G401.6 (cell line): ENCODE measurements around the gene TNNI3K.

ENCODE experiments used
- FAIRE-seq: peaks from 2 replicates; lab custom pipeline; 2012; peaks lifted over from hg19 to GRCh38; lab: Jason Lieb, UNC

The TNNI3K gene

DNA sequence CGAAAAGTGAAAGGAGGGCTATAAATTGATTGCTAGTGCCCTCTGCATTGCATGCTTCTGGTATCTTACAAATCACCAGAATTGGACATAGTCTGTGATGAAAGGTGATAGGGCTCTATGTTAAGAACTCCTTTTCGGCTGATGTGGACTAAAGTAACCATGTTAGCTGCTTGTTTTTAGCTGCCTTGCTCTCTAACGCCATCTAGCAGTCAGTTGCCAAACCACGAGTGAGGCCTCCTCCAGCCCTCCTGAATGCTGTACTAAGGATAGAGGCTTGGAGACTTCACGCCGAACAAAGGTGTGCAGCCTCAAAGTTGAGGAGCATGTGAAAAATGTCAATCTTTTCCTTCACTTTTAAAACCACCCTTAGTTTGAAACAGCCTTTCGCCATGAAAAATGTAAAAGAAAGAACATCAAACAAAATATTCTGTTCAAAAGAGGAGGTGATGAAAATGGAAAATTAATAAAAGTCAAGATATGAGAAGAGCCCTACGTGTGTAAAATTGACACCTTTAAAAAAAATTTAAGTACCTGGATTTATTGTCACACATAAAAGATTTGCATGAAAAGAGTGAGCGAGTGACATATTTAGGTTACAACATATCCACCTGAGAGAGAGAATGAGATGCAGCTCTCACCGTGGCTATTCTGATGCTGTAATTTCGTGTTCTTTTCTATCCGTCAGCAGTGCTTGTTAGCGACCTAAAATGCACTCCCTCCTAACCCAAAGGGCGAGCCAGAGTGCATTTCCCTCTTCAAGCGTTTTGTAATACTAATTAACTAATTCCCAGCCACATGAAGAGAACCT is 269.1 kb downstream of the TNNI3K start:
- FAIRE-seq, result peak; percentile 58

DNA sequence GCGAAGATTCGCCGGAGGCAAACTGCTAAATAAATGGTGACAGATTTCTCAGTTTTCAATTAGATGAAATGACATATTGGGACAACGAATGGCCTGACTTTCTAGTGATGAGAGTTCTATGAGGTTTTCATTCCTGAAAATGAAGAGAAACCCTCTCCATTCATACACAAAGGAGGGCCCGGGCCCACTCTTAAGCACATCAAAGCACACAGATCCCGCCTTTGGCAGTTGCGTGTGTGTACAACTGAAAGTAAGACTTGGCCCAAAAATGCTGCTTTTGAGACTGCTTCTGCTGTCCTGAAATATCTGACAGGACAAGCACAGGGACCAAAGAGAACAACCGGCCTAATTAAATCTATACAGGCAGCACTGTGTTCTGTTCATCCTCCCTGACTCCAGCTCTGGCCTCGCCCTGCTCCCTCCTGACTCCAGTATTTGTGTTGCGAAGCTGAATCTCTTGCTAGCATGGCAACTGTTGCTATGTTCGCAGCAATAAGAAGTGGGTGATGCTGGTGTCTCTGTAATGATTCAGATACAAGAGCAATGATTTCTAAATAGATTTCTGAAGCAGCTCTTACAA is 269.8 kb downstream of the TNNI3K start:
- no peak for FAIRE-seq

DNA sequence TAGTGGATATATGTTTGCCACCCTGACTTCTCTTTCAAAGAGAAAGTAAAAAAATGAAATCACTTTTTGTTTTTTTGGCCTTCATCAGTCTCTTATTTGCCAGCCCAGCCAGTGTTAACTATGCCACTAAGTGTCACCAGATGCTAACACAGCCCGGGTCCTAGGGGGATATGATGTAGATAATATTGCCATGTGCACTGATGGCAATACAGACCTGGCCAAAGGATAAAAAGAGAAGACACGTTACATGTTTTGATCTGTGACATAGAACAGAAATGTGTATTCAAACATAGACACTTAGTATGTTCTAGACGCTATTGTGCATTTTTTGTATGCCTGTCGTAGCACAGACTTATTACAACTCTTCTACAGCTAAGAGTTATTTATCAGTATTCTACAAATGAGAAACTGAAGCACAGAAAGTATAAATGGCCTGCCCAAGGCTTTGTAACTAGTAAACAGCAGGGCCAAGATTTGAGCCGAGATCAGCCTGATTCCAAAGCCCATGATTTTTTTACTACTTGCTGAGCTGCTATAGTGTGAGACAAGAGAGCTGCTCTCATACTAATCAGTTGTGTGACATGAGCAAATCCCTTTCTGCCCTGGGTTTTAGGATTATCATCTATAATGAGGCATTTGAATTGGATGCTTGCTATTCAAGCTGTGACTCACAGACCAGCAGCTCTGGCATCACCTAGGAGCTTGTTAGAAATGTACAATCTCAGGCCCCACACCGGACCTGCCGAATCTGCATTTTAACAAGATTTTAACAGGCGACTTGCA is 270.9 kb downstream of the TNNI3K start:
- FAIRE-seq, result no peak

DNA sequence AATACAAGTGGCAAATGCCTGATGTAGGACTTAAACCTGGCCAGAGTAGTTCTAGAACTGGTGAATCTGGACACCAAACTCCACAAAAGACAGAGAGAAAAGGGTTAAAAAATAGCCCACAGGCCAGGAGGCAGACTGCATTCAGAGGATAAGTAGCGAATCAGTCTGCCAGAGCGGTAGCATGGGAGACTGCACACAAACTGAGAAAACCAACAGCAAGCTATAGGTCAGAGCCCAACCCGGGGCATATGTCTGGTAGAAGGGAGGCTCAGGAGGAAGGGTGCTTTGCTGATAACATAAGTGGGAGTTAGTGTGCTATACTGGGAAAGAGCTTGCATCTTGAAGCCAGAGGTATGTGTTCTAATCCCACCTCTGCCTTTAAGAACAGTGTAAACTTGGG is 273.3 kb downstream of the TNNI3K start:
- no peak for FAIRE-seq

DNA sequence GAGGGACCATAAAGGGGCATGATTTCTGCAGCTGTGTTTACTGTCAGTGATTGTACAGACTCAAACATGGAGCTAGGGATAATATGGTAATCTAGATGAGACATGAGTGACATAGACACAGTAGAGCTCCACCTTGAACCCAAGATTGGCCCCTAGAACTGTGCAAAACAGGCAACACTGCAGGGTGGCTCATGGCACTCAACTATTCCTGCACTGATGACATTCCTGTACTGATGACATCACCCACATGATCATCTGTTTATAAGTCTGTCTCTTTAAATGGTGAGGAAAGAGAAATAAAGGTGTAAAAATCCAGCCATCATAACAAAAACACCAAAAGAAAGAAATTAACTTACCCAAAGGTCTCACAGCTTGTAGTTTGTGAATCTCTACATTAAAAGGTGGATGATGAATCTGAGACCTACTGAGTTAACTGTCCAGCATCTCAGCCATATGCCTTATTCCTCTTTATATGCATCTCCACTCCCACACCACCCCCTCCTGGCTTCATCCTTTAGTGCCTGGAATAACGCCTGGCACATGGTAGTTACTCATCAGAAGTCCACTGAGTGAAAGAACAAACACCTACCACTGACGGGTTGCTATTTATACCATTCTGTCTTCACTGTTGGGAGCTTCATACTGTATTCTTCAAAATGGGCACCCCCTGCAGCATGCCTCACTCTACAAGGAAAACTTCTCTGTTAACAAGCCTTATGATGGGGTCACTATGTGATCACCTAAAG is 277.2 kb downstream of the TNNI3K start, which contains the start of gene LRRC53:
LRRC53 (minus strand) TSS at position 442 of the 746 bp plus-strand sequence. CDS start 29,262 bp downstream, outside the sequence.
- FAIRE-seq, result no peak

DNA sequence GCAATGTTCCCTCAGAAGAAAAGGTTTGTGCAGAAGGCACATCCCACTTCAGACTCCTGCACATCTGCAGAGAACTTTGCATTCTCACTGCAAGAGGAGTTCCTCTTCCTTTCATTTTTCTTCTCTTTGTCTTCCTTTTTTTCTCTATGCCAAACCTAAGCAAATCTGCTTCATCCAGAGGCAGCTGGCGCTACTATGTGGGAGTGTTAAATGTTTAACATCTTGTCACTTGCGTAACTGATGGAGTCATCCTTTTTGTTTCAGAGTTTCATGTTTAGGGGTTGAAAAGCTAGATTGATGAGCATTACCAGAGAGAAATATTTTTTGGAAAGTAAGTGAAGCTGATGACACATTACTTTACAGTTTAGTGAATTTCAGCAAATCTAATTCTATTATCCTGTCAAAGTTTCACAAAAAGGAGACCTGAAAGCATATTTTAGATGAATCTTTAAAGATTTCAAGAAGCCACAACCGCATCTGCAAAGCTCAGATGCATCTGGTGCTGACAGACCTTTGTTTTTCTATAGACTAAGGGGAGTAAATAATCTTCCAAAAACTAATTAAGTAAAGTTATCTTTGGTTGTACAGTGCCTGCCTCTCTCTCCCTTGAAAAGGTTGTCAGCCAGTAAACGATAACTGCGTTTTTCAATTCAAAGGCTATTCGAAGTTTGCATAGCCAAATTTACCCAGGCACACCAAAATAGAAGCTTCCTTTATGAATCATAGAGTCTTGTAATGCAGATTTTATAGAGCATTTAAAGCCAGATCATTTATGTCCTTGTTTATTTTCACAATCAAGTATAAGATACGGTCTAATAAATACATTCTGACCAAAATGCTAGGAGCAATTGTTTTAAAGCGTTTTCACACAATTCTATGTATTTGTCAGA is 278.5 kb downstream of the TNNI3K start:
- no peak for FAIRE-seq

DNA sequence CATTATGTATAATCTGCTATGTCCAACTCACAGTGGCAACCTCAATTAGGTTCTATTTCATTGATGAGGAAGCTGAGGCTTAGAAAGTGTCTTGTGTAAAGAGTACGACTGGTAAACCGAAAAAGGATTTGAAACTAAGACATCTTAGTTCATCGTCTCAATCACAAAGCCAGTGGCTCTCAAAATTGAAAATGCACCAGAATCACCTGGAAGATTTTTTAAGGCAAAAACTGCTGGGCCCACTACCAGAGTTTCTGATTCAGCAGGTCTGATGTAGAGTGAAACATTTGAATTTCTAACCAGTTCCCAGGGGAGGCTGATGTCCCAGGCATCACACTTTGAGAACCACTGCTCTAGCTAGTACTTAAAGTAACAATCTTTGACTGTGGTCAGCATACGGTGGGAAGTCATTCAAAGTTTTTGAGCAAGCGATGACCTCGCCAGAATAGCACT is 282.4 kb downstream of the TNNI3K start:
- no peak for FAIRE-seq

DNA sequence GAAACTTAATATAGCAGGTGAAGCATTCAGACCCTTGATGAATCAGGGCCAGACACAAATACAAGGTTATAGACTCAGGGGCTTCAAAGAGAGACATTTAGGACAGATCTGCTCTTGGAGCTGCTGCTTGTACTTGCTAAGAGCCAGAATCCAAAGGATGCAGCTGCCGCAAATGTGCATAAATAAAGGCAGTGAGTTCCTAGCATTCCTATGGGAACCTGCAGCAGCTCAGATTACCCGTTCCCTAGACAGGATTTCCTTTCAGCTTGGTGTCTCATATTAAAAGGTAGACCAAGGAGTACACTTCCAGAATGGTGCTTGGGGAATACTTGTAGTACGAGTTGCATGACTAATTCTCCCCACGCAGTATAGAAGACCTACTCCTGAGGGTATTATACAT is 287.0 kb downstream of the TNNI3K start:
- FAIRE-seq, result no peak

DNA sequence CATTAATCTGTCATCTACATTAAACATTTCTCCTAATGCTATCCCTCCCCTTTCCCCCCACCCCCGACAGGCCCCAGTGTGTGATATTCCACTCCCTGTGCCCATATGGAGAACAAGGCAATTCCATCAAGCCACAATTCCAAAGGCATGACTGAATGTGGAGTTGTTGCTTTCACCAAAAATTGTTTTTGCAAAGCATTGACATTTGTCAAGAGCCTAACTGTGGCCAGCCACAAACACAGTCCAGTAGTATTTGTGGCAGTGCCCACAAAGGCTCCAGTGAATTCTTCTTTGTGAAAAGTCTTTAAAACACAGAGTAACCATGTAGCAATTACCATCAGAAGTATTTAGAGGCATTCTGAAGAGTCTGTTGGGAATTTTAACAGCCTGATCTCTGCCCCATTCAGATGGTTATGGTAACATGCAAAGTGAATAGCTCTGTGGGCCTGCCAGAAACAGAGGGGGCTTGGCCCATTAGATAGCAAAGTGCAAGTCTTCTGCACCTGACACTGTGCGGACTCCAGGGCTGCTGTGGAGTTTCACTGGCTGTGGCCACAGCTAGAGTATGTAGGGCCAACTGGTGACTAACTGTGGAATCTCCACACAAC is 288.8 kb downstream of the TNNI3K start:
- FAIRE-seq, result no peak

DNA sequence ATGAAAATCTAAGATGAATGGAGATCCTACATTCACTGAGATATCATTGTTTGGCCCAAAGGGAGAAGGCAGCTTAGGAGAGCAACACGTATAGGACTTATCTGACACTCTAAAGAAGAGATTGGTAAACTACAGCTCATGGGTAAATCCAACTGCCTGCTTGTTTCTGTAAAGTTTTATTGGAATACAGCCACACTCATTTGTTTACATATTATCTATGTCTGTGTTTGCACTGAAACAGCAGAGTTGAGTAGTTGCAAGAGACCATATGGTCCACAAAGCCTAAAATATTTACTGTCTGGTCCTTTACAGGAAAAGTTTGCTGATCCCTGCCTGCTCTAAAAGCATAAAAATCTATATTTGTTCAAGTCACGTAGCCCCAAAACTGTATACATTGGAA is 291.5 kb downstream of the TNNI3K start:
- FAIRE-seq, result no peak

DNA sequence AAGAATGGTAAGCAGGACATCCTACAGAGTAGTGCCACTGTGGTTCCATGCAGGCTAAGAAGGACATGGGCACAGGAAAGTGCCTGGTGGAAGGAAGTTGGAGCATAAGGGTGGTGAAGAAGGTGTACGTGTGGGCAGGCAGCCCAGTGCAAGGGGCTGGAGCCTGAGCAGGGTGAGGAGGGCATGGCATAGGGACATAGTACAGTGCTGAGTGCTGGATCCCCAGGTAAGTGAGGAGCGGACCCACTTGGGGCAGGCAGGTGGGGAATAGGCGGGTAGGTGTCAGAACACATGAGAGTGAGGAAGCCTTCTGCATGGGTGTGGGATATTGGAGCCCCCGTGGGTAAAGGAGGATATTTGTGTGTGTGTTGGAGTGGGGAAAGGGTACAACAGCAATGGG is 292.9 kb downstream of the TNNI3K start:
- FAIRE-seq, result no peak

DNA sequence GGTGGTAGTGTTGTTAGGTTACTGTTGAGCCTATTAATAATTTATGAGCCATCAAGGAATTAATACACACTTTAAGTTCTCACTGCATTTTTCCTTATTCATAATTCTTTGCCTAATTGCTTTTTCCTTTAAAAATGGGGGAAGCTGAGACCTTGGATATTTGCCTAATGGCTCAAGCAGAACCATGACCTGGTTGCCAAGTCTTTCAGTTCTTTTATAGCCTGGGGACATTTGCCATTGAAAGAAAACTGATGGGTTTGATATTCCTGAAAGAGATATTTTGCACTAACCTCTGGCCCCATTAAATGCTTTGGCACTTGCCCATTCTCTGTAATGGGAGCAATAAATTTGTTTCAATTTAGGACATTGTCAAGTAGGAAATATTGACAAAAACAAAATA is 295.7 kb downstream of the TNNI3K start:
- no peak for FAIRE-seq

DNA sequence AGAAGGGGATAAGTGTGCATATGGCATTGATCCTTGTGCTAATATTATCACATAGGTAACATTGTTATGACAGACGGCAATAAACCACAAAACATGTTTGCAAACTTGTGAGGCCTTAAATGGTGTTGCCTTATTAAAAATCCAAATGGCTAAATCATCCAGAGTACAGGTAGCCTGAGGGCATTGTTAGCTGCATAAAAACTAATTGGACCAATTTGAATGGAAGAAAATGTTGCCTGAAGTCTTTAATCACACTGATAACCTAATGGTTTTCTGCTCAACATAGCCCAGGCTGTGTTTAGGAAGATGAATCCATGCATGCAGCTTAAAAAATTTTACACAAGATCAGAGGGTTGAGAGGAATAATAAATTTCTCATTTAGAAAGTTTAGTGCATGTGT is 296.6 kb downstream of the TNNI3K start:
- no peak for FAIRE-seq

DNA sequence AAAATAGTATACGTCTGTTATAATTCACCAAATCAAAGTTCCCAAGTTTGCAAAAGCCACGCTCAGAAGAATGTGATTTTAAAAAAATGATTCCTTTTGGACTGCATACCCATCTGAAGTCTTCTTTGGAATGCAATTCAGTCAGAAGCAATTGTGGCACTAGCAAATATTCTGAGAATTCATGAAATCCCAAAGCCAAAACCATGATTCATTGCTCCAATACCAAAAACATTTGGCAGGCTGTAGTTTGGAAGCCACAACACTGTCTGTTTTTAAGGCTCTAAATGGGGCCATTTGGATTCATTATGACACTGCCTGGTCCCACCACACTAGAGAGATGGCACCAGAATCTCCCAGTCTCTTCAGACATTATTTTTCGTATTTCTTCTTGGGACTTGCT is 299.1 kb downstream of the TNNI3K start:
- no peak for FAIRE-seq

DNA sequence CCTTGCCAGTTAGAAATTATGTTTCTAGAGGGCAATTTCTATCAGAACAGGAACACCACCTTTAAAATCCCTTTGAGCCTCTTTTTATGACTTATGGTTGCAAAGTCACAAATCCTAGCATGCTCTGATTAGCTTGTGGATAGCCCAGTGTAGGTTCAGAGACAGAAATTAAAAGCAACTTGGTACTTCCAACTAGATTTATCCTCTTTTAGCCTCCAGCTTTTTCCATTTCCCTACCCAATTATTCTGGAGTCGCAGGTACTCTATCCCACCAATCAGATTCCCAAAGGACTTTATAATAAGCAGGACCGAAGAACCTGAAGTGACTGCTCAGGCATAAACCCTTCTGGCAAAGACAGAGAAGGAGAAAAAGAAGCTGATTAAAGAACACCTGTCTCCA is 310.6 kb downstream of the TNNI3K start:
- FAIRE-seq, result no peak

DNA sequence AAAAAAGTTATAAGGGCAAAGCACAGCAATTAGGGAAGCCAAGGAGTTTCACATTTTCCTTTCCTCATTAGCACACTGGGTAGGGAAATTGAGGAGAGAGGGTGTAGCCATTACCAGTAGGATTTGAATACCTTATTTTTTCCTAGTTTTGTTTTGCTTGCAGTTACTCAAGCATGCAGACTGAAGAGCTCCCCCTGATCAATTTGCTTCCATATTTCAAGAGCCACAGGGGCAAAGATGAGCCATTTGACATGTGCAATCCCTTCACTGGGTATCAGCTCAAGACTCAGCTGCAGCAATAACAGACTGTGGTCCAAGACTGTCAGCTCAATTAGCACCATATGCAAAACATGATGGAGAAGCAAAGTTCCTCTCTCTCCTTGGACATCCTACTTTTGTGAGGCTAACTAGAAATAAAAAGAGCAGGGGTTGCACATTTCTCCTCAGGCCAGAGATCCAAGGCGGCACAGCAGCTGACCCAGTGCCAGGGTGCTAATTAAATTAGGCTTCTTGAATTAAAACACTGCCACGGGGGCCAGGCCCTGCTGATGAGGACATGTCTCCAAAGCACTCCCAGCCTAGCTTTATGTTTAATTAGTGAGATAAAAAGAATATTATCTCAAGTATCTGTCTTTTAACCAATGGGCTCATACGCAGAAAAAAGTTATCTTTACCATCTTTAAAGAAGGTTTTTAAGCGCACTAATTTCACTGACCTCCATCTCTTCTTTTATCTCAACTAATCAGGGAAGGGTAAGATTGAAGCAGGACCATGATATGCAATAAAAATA is 314.0 kb downstream of the TNNI3K start:
- no peak for FAIRE-seq

DNA sequence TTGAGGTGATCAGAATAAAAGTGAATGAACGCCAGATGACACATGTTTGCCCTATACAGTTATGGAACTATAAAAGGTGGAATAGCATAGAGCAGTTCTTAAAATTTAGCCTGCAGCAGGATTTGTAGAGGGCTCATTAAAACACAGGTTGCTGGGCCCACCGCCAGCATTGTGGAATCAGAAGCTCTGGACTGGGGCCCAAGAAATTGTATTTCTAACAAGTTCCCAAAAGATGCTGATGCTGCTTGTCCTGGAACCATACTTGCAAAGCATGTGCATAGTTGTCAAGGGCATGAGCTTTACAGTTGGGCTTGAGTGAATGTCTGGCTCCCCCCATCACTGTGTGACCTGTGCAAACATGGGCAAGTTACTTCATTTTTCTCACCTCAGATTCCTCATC is 314.7 kb downstream of the TNNI3K start:
- no peak for FAIRE-seq

DNA sequence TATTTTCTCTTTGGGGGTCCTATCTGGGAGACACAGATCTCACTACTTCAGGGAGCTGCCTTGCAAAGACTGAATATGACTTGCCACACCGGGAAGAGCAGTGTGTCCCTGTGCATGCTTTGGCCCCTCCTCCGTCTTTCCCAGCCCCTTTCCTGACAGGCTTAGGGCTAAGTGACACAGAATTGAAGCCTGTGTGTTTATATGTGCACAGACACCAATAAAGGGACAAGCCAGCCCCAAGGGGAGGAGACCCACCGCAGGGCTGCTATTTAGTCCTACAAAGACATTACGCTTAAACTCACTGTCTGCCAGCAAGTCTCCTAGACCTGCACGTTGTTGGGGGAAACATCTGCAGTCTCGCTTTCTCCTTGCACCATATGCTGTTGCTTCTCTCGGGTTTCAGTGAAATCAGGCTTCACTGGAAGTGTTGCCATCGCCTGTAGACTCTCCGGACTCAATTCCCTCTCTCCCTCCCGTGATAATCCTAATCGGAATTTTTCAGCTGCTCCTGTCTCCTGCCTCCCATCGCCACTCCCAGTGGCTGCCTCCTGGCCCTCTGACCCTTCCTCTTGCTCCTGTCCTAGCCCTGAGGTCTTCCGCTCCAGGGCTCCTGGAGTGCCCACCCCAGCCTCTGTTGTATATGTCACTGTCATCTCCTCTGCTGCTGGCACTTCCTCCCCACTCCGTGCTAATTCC is 335.8 kb downstream of the TNNI3K start:
- FAIRE-seq, result no peak

DNA sequence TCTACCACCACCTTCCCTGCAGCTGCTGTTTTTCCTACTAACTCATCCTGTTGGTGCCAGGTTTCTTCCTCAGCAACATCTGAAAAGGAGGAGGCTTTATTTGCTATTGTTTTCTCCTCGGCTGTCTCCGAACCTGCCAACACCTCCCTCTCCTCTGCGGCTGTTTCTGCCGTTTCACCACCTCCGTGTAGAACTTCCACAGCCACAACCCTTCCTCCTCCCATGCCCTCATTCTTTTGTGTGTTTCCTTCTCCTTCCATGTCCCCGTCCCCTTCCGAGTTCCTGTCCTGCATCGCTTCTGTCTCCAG is 336.3 kb downstream of the TNNI3K start:
- no peak for FAIRE-seq

DNA sequence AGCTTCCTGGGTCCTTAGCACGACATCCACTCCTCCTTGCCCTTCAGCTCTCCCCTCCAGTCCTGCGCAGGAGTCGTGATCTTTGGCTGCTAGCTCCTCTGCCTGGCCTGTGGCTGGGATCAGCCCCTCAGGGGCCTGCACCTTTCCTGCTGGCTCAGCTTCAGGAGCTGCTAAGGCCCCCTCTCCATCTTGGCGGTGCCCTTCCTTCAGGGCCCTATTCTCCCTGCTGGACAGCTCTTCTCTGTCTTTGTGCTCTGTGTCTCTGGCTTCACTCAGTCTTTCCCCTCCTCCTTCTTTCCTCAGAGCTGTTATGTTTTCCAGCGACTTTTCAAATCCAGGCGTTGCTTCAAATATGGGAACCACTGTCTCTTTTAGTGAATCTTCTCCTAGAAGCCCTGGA is 336.7 kb downstream of the TNNI3K start:
- no peak for FAIRE-seq
